NOMO-1 treated with DMSO at 0.1 percent for 48 hours (cell line): ENCODE measurements around the gene H2AZ1.
"Not testable (repeated sequence)": the region's sequence is repeated elsewhere in the genome, so short reads cannot be mapped to it uniquely, and the experiment has no call there.

Experiments used
- DNase-seq: peaks from one replicate; lab custom pipeline; 2025; ENCODE audit not compliant: unreplicated experiment; lab: John Stamatoyannopoulos, UW

H2AZ1 gene

GRCh38 chr4:99949999-99950912 is at the start of gene H2AZ1:
TSS of gene H2AZ1 (minus strand) at chr4:99950275. CDS start at chr4:99950170, 105 bp downstream.
- peak; percentile 97 for DNase-seq

GRCh38 chr4:99998062-99998867 is 48.2 kb upstream of the H2AZ1 start:
- peak; percentile 3 for DNase-seq

DNA sequence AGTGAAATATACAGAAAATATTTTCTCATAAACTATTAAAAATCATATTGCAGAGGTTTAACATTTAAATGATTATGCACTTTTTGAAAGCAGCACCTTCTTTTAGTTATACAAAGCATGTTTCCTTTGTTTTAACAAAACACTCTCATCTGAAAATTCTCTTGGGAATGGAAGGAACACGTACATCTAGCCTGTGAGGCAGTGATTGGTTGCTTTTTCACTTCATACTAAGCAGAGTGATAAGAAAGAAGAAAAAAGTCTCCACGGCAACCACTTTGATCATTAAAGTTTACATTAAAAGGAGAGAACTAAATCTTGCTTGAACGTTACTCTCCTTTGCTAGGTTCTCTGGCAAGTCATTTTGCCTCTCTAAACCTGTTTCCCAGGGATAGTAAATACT is 41.7 kb upstream of the H2AZ1 start:
- DNase-seq: no peak

GRCh38 chr4:99987681-99988080 is 37.6 kb upstream of the H2AZ1 start:
- DNase-seq: no peak

- DNase-seq: no peak
Measured at GRCh38 chr4:99986792-99987191, 36.7 kb upstream of the H2AZ1 start.

DNA sequence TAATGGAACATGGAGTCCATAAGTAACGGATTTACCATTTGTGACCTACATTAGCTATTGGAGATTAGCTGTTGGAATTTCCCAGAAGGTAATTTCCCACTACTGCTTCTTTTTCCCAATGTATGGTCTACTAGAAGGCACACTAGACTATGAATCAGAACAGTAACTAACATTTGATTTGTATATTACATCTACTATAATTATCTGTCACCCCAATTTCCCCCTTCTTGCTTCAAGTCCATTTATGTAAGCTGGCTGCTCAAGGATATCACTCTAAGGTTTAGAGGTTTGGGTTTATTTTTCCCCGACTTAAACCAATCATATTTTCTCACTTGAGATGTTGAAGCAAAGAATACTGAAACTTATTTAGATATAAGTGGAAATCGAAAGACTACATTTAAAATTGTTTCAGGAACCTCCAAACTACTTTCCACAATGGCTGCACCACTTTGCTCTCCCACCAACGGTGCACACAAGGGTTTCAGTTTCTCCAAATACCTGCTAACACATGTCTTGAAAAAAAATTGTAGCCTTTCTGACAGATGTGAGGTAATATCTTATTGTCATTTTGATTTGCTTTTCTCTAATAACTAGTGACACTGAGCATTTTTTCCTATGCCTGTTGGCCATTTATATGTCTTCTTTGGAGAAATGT is 33.3 kb upstream of the H2AZ1 start:
- DNase-seq: no peak

DNA sequence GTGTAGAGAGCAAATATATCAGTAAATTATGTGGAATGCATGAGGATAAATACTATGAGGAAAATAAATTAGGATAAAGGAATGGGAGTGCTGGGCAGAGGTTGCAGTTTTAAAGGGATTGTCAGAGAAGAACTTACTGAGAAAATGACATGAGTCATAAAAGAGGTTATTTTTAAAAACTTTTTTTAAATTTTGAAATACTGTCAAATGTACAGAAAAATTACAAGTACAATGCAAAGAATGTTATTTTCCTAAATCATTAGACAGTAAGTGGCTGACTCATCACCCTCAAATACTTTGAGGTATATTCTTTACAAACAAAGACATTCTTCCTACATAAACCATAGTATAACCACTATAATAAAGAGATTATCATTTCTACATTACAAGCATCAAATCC is 29.8 kb upstream of the H2AZ1 start:
- no peak for DNase-seq

DNA sequence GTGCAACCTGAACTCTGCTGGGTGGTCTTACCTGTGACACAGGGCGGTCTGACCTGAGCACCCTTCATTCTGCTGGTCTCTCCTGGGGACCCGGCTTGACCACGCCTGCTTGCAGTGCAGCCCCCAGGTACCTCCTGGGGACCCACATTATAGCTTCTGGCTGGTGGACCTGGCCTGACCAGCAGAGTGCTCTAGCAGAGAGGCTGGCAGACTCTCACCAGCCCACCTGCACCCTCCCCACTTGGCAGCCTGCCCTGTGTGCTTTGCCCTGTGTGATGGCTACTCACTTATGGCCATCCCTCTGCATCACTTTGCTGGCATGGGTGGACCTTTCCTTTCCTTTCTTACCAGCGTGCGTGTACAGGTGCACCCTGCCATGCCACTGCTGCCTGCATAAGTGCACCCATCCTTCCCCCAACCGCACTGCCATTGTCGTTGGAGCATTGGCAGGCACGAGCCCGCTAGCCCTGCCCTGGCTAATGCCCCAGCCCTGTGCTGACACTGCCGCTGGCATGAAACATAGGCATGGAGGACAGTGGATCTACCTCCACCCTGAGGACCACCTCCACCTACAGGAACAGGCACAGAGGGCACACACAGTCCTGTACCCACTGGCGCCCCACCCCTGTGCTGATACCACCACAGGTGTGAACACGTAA is 21.5 kb upstream of the H2AZ1 start:
- no peak for DNase-seq

DNA sequence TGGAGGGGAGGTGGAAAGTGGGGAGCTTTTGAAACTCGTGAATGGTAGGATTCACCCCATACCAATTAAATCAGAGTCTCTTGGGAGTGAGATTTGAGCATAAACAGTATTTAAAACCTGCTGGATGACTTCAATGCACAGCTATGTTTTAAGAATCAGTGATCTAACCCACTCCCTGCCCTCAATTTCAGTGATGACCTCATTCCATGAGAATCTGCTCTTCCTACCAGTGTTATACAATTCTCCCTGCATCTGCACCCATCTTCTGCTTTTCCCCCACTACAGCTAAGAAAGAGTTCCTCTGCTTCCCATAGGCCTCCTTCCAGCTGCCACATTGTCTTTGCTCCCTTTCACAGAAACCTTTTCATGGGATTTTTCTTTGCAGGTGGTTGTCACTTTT is 18.3 kb upstream of the H2AZ1 start:
- DNase-seq: no peak

- no peak for DNase-seq
Measured at GRCh38 chr4:99966692-99967091, 16.6 kb upstream of the H2AZ1 start.

GRCh38 chr4:99965674-99966350 is 15.7 kb upstream of the H2AZ1 start:
- DNase-seq: no peak

- no peak for DNase-seq
Measured at GRCh38 chr4:99965173-99965572, 15.1 kb upstream of the H2AZ1 start.

DNA sequence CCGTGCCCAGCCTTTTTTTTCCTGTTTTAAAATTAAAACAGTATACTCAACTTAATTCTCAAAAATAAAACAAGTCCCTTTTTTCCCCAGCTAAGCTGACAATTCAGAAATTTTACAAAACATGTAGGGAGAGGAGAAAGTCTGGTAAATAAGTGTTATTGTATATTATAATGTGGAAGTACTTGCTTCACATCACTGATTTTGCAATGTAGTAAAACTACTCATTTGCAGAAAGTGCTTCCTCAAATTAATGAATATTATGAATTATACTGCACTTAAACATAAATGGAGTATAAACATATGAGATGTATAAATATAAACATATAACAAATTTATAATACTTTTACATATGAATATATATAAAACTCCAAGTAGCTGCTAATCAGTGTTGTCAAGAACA is 11.6 kb upstream of the H2AZ1 start:
- DNase-seq: peak; percentile 12

DNA sequence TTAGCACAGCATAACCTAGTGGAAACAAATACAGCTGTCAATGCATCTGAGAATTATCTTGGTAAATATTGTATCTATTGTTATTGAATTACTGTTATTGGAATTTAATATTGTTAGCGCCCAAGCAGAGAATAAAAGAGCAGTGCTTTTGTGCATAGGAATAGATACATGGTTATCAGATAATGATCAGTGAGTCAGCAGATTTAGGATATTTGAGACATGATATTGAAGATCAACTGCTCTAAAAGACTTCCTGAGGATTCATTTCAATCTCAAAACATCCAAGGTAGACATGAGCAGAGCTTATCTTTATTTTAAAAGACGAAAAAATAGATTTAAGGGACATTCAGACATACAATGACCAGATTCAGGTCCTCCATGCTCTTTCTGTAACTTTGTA is 10.6 kb upstream of the H2AZ1 start:
- DNase-seq: no peak

DNA sequence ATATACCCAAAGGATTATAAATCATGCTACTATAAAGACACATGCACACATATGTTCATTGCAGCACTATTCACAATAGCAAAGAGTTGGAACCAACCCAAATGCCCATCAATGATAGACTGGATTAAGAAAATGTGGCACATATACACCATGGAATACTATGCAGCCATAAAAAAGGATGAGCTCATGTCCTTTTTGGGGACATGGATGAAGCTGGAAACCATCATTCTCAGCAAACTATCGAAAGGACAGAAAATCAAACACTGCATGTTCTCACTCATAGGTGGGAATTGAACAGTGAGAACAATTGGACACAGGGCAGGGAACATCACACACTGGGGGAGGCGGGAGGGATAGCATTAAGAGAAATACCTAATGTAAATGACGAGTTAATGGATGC is 8.1 kb upstream of the H2AZ1 start:
- DNase-seq: not testable (repeated sequence)

DNA sequence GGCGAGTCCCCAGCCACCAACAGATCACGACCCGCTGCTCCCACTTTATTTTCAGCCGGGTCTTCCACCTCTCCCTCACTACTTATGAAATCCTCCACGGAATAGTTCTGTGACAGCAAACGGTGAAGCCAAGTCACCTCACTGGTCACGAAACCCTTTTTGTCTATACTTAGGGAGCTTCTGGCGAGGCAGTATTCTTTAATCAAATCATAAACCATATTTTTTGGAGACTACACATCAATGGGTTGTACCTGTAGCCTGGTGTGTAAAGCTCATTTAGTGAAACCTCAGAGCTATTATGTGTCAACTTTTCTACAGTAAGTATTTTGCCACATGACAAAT is 809 bp upstream of the H2AZ1 start:
- DNase-seq: no peak

GRCh38 chr4:99949034-99949998 is 759 bp downstream of the H2AZ1 start:
- peak; percentile 94 for DNase-seq

GRCh38 chr4:99947608-99948007 is 2.5 kb downstream of the H2AZ1 start:
- DNase-seq: no peak

GRCh38 chr4:99947190-99947578 is 2.9 kb downstream of the H2AZ1 start:
- no peak for DNase-seq
